Liver (tissue), 9 donors: ENCODE data around the gene TRIL. TPM values are rescaled to one million over a fixed set of nuclear protein-coding genes. Genes with fewer than 3 reads are reported as not detected.

Source experiments
- DNase-seq: peaks from one replicate; pipeline ENCODE4 v3.0.0-alpha.2; 2017; ENCODE audit warnings: low spot score
- H3K27ac ChIP-seq, 2 donors: one replicate each; pipeline ENCODE4 v1.7.0; 2013; ENCODE audit warnings: inconsistent platforms in 2 of 2, low read length in 2 of 2, control low read depth in 1 of 2, low read depth in 1 of 2, mild to moderate bottlenecking in 1 of 2
- H3K27me3 ChIP-seq, 4 donors: one replicate each; pipeline versions ENCODE4 v1.6.1 to v1.7.0; 2013; ENCODE audit warnings: low read length in 3 of 4, inconsistent platforms in 1 of 4, mild to moderate bottlenecking in 1 of 4, moderate library complexity in 1 of 4; ENCODE audit not compliant: control insufficient read depth in 4 of 4, insufficient read depth in 4 of 4
- H3K36me3 ChIP-seq, 4 donors: one replicate each; pipeline versions ENCODE4 v1.6.1 to v1.7.0; 2013; ENCODE audit warnings: low read length in 3 of 4, mild to moderate bottlenecking in 3 of 4, low read depth in 1 of 4, moderate library complexity in 1 of 4; ENCODE audit not compliant: control insufficient read depth in 4 of 4, insufficient read depth in 3 of 4
- H3K4me1 ChIP-seq, 4 donors: one replicate each; pipeline versions ENCODE4 v1.6.1 to v1.7.0; 2013; ENCODE audit warnings: low read length in 3 of 4, mild to moderate bottlenecking in 3 of 4, moderate library complexity in 1 of 4; ENCODE audit not compliant: control insufficient read depth in 4 of 4, insufficient read depth in 4 of 4
- H3K4me3 ChIP-seq, 3 donors: one replicate each; pipeline versions ENCODE4 v1.6.1 to v1.7.0; 2013; ENCODE audit warnings: low read length in 3 of 3, control low read depth in 1 of 3, low read depth in 1 of 3, mild to moderate bottlenecking in 1 of 3
- H3K9ac ChIP-seq, 2 donors: one replicate each; pipeline ENCODE4 v1.7.0; 2013; ENCODE audit warnings: low read length in 2 of 2, mild to moderate bottlenecking in 2 of 2, moderate library complexity in 2 of 2, control low read depth in 1 of 2, low read depth in 1 of 2
- H3K9me3 ChIP-seq, 4 donors: one replicate each; pipeline versions ENCODE4 v1.6.1 to v1.7.0; 2013; ENCODE audit warnings: low read length in 3 of 4; ENCODE audit not compliant: control insufficient read depth in 4 of 4
- EGR1 ChIP-seq, 2 donors: IDR thresholded peaks; 2 replicates each; pipeline ENCODE4 v1.6.1; 2016 to 2018; ENCODE audit warnings: antibody characterized with exemption in 2 of 2, low read depth in 2 of 2
- FOXA1 ChIP-seq: IDR thresholded peaks from 2 replicates; pipeline ENCODE4 v1.6.1; 2016; ENCODE audit warnings: antibody characterized with exemption
- FOXA2 ChIP-seq: IDR thresholded peaks from 2 replicates; pipeline ENCODE4 v1.6.1; 2016; ENCODE audit warnings: antibody characterized with exemption
- GABPA ChIP-seq, 2 donors: IDR thresholded peaks in 1 of 2; conservative IDR thresholded peaks in 1 of 2; 2 replicates each; pipeline ENCODE4 v1.6.1; 2016; ENCODE audit warnings: antibody characterized with exemption in 2 of 2, mild to moderate bottlenecking in 1 of 2, moderate library complexity in 1 of 2
- HNF4A ChIP-seq, 2 donors: conservative IDR thresholded peaks; 2 replicates each; pipeline ENCODE4 v1.6.1; 2016; ENCODE audit warnings: antibody characterized with exemption in 2 of 2, mild to moderate bottlenecking in 2 of 2
- JUND ChIP-seq, 2 donors: IDR thresholded peaks; 2 replicates each; pipeline ENCODE4 v1.6.1; 2016; ENCODE audit warnings: antibody characterized with exemption in 2 of 2
- NR2F2 ChIP-seq: IDR thresholded peaks from 2 replicates; pipeline ENCODE4 v1.6.1; 2016; ENCODE audit warnings: antibody characterized with exemption
- RAD21 ChIP-seq, 2 donors: IDR thresholded peaks; 2 replicates each; pipeline ENCODE4 v1.6.1; 2016; ENCODE audit warnings: antibody characterized with exemption in 2 of 2, mild to moderate bottlenecking in 2 of 2
- TAF1 ChIP-seq: conservative IDR thresholded peaks from 2 replicates; pipeline ENCODE4 v1.6.1; 2016; ENCODE audit warnings: antibody characterized with exemption, mild to moderate bottlenecking
- ZBTB33 ChIP-seq: IDR thresholded peaks from 2 replicates; pipeline ENCODE4 v1.6.1; 2016; ENCODE audit warnings: antibody characterized with exemption
- WGBS: extraction: QIAGEN DNeasy Blood & Tissue Kit; methylation state at CpG from one replicate; pipeline ENCODE4 v1.1.7; 2013; 5-methylcytosine and 5-hydroxymethylcytosine counted together
- polyA plus RNA-seq, 2 donors: library from polyadenylated mRNA; stranded (reverse) in 1 of 2; unstranded in 1 of 2; fragments of 200-250 nt in 1 of 2; fragments of >200 nt in 1 of 2; fragmentation: Nextera tagmentation in 1 of 2; extraction: Ambion mirVana in 1 of 2; gene quantifications; one replicate each; pipeline versions ENCODE4 v1.2.1 to v1.2.3, GENCODE V29; 2013 to 2015
- total RNA-seq, 2 donors: library from RNA; depleted of rRNA; stranded (reverse); fragments of >200 nt; gene quantifications; one replicate each; pipeline ENCODE4 v1.2.3, GENCODE V29; 2014
- TF ChIP-seq, protein P1 (sequence below): fragments of 150-350 bp; IDR thresholded peaks from 2 replicates; pipeline ENCODE4 v1.5.1; 2017; ENCODE audit warnings: improper control_type of control experiment, low read depth, low read length; ENCODE audit not compliant: missing input control
- TF ChIP-seq, protein P2 (sequence below): IDR thresholded peaks from 2 replicates; pipeline ENCODE4 v1.6.1; 2016; ENCODE audit warnings: antibody characterized with exemption
- TF ChIP-seq, protein P3 (sequence below): IDR thresholded peaks from 2 replicates; pipeline ENCODE4 v1.6.1; 2016; ENCODE audit warnings: antibody characterized with exemption, mild to moderate bottlenecking
- donor health status: healthy.
- donor health status: healthy.
- donor health status: healthy.
- donor health status: healthy.
- donor health status: healthy.

Gene TRIL
- total and polyA plus RNA-seq, 4 donors: 0.06 to 0.67 (median 0.35) TPM

DNA sequence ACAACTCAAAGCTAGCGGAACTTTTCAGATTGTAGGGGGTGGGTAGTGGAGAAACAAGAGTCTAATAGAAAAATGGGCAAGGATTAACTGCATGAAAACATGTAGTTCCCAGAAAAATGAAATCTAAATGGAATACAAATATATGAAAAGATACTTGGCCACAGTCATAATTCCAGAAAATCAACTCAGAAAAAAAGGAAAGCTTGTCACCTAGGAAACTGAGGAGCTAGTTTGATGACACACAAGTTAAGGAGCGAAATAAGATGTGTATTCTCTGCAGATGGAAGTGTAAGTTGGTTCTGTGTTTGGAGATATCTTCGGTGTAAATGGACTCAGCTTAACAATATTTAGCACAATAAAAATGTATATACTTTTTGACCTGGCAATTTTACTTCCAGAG lies 52.7 kb downstream of the TRIL start:
- Histone ChIP-seq H3K9ac (no peak overlapping the region), H3K4me3 (no peak overlapping the region), H3K9me3 (no peaks in the 10 kb centered on the region), H3K4me1 (peaks cover 0 to 1% (median 0%) of the 10 kb centered on the region in 4 donors), H3K27ac (no peak overlapping the region), H3K36me3 (no peaks in the 10 kb centered on the region), H3K27me3 (no peaks in the 10 kb centered on the region)
- no peak for DNase-seq
- TF ChIP-seq ZBTB33 (no peak), FOXA1 (no peak), JUND (IDR thresholded peaks at IDR 0.05) (no peak), NR2F2 (no peak)
- TF ChIP-seq, protein P1, sequence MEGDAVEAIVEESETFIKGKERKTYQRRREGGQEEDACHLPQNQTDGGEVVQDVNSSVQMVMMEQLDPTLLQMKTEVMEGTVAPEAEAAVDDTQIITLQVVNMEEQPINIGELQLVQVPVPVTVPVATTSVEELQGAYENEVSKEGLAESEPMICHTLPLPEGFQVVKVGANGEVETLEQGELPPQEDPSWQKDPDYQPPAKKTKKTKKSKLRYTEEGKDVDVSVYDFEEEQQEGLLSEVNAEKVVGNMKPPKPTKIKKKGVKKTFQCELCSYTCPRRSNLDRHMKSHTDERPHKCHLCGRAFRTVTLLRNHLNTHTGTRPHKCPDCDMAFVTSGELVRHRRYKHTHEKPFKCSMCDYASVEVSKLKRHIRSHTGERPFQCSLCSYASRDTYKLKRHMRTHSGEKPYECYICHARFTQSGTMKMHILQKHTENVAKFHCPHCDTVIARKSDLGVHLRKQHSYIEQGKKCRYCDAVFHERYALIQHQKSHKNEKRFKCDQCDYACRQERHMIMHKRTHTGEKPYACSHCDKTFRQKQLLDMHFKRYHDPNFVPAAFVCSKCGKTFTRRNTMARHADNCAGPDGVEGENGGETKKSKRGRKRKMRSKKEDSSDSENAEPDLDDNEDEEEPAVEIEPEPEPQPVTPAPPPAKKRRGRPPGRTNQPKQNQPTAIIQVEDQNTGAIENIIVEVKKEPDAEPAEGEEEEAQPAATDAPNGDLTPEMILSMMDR: no peak
- TF ChIP-seq, protein P2, sequence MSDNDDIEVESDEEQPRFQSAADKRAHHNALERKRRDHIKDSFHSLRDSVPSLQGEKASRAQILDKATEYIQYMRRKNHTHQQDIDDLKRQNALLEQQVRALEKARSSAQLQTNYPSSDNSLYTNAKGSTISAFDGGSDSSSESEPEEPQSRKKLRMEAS: no peak
- 98% methylated on average over 3 of the region's 3 CpGs for WGBS

GRCh38 chr7:28904578-28905048 lies 53.5 kb downstream of the TRIL start:
- no peaks in the 10 kb centered on the region for H3K36me3 ChIP-seq
- peak overlapping the region; percentile 51 to 68 for H3K27ac ChIP-seq
- peaks cover 0 to 1% (median 0%) of the 10 kb centered on the region in 4 donors for H3K4me1 ChIP-seq
- WGBS: 30% methylated on average over 10 of the region's 10 CpGs
- no peak for DNase-seq
- no peaks in the 10 kb centered on the region for H3K27me3 ChIP-seq
- H3K9me3 ChIP-seq: no peaks in the 10 kb centered on the region
- TF ChIP-seq TAF1 (no peak), FOXA1 (no peak), RAD21 (IDR thresholded peaks at IDR 0.05) (no peak), NR2F2 (no peak), EGR1 (IDR thresholded peaks at IDR 0.05; ENCODE audit: low read depth in 2 of 2) (no peak), ZBTB33 (no peak), HNF4A (conservative IDR thresholded peaks at IDR 0.05) (no peak), FOXA2 (no peak), GABPA (IDR thresholded peaks at IDR 0.05 in 1 of 2, conservative IDR thresholded peaks at IDR 0.05 in 1 of 2) (no peak)
- TF ChIP-seq, protein P3, sequence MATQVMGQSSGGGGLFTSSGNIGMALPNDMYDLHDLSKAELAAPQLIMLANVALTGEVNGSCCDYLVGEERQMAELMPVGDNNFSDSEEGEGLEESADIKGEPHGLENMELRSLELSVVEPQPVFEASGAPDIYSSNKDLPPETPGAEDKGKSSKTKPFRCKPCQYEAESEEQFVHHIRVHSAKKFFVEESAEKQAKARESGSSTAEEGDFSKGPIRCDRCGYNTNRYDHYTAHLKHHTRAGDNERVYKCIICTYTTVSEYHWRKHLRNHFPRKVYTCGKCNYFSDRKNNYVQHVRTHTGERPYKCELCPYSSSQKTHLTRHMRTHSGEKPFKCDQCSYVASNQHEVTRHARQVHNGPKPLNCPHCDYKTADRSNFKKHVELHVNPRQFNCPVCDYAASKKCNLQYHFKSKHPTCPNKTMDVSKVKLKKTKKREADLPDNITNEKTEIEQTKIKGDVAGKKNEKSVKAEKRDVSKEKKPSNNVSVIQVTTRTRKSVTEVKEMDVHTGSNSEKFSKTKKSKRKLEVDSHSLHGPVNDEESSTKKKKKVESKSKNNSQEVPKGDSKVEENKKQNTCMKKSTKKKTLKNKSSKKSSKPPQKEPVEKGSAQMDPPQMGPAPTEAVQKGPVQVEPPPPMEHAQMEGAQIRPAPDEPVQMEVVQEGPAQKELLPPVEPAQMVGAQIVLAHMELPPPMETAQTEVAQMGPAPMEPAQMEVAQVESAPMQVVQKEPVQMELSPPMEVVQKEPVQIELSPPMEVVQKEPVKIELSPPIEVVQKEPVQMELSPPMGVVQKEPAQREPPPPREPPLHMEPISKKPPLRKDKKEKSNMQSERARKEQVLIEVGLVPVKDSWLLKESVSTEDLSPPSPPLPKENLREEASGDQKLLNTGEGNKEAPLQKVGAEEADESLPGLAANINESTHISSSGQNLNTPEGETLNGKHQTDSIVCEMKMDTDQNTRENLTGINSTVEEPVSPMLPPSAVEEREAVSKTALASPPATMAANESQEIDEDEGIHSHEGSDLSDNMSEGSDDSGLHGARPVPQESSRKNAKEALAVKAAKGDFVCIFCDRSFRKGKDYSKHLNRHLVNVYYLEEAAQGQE: no peak
- H3K4me3 ChIP-seq: peak overlapping the region; percentile 48 to 70 (median 64)
- peak overlapping the region in 1 of 2 donors; percentile 16 for H3K9ac ChIP-seq
